Rectal smooth muscle tissue (tissue), 1 donor: ENCODE data around the gene MAPRE2.

Source experiments
- H3K27ac ChIP-seq: one replicate; pipeline ENCODE4 v1.7.0; 2013; ENCODE audit warnings: low read depth, low read length, inconsistent platforms
- H3K27me3 ChIP-seq: one replicate; pipeline ENCODE4 v1.7.0; 2013; ENCODE audit warnings: low read length; ENCODE audit not compliant: control insufficient read depth, insufficient read depth
- H3K36me3 ChIP-seq: one replicate; pipeline ENCODE4 v1.7.0; 2013; ENCODE audit warnings: low read length; ENCODE audit not compliant: control insufficient read depth, insufficient read depth
- H3K4me1 ChIP-seq: one replicate; pipeline ENCODE4 v1.7.0; 2013; ENCODE audit warnings: low read length; ENCODE audit not compliant: control insufficient read depth, insufficient read depth
- H3K4me3 ChIP-seq: one replicate; pipeline ENCODE4 v1.7.0; 2013; ENCODE audit warnings: low read length
- H3K9ac ChIP-seq: one replicate; pipeline ENCODE4 v1.7.0; 2013; ENCODE audit warnings: low read length

The MAPRE2 gene

GRCh38 chr18:35122586-35123224, 81.5 kb downstream of the MAPRE2 start:
- no peak overlapping the region for H3K27ac ChIP-seq
- H3K36me3 ChIP-seq: no peaks in the 10 kb centered on the region
- H3K27me3 ChIP-seq: no peaks in the 10 kb centered on the region
- no peak overlapping the region for H3K9ac ChIP-seq
- H3K4me1 ChIP-seq: peaks cover 17% of the 10 kb centered on the region
- H3K4me3 ChIP-seq: no peak overlapping the region

- no peak overlapping the region for H3K9ac ChIP-seq
- no peak overlapping the region for H3K4me3 ChIP-seq
- no peaks in the 10 kb centered on the region for H3K27me3 ChIP-seq
- no peak overlapping the region for H3K27ac ChIP-seq
- peaks cover under 1% of the 10 kb centered on the region for H3K36me3 ChIP-seq
- peaks cover 7% of the 10 kb centered on the region for H3K4me1 ChIP-seq
Measured at GRCh38 chr18:35123811-35124210, 82.6 kb downstream of the MAPRE2 start.

GRCh38 chr18:35127201-35127600, 86.0 kb downstream of the MAPRE2 start:
- Histone ChIP-seq H3K27me3 (no peaks in the 10 kb centered on the region), H3K27ac (no peak overlapping the region), H3K9ac (no peak overlapping the region), H3K36me3 (peaks cover 10% of the 10 kb centered on the region), H3K4me1 (no peaks in the 10 kb centered on the region), H3K4me3 (no peak overlapping the region)

DNA sequence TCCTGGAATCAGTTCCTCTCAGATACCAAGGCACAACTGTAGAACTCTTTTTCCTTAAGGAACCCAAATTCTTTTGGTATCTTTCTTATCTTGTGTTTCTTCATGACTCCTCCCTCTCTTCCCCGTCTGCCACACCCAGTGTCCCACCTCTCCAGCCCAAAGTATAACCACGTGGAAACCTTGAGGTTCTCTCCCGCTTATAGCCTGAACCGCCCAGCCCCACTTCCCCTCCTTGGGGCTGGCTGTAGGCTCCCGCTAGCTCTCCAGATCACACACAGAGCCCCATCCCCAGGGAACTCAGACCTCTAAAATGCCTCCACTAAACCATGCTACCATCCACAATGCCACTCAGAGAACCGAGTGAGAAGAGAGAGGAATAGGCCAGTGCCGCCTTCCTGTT, 87.5 kb downstream of the MAPRE2 start:
- H3K4me3 ChIP-seq: no peak overlapping the region
- H3K27ac ChIP-seq: no peak overlapping the region
- H3K36me3 ChIP-seq: peaks cover 13% of the 10 kb centered on the region
- no peaks in the 10 kb centered on the region for H3K4me1 ChIP-seq
- no peaks in the 10 kb centered on the region for H3K27me3 ChIP-seq
- no peak overlapping the region for H3K9ac ChIP-seq

GRCh38 chr18:35130236-35130635, 89.0 kb downstream of the MAPRE2 start:
- Histone ChIP-seq H3K9ac (no peak overlapping the region), H3K36me3 (peaks cover 14% of the 10 kb centered on the region), H3K27me3 (no peaks in the 10 kb centered on the region), H3K27ac (no peak overlapping the region), H3K4me1 (no peaks in the 10 kb centered on the region), H3K4me3 (no peak overlapping the region)

DNA sequence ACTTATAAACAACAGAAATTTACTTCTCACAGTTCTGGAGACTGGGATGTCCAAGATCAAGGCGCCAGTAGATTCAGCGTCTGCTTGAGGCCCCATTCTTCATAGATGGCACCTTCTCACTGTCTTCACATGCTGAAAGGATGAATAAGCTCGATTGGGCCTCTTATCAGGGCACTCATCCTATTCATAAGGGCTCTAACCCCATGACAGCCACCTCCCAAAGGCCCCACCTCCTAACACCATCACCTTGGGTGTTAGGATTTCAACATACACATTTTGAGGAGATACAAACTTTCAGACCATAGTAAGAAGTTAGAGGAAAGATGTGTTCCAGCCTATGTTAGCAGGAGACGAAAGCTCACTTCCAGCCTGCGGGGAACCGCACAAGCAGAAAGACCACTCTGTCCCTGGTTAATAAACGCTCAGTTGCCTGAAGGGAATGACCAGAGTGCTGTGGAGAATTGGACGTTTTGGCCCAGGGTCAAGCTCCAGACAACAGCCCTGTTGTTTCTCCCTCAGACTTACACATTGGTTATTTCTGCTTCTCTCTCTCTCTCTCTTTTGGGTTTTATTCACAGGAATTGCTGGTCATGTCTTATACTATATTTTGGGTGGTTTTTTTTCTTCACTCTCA, 90.3 kb downstream of the MAPRE2 start:
- Histone ChIP-seq H3K27ac (no peak overlapping the region), H3K36me3 (peaks cover 14% of the 10 kb centered on the region), H3K9ac (no peak overlapping the region), H3K4me1 (no peaks in the 10 kb centered on the region), H3K27me3 (no peaks in the 10 kb centered on the region), H3K4me3 (no peak overlapping the region)

GRCh38 chr18:35132021-35132902, 91.0 kb downstream of the MAPRE2 start:
- H3K36me3 ChIP-seq: peaks cover 14% of the 10 kb centered on the region

DNA sequence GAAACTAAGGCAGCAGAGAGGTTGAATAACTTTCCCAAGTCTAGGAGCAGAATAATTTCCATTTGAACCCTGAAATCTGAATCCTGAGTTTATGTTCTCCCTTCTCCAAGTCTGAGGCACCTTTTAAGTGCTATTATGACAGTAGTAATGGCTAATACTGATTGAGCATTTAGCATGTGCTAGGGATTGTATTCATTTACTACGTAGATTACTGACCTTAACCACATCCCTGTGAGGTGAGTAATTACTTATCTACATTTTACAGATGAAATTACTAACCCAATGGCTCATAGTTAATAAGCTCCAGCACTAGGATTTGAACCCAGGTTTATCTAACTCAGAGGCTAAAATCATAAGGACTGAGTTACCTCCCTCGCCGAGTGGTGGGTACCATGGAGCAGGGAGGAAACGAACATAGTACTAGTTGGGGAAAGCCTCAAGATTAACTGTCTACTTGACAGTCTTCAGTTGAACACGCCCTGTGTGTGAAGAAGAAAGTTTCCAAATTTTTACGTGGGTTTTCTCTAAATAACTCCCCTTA, 93.0 kb downstream of the MAPRE2 start:
- Histone ChIP-seq H3K9ac (no peak overlapping the region), H3K36me3 (peaks cover 9% of the 10 kb centered on the region), H3K4me1 (no peaks in the 10 kb centered on the region)

More at GRCh38 chr18:35132021-35132902, 91.0 kb downstream of the MAPRE2 start:
- H3K9ac ChIP-seq: no peak overlapping the region
- no peak overlapping the region for H3K27ac ChIP-seq
- no peaks in the 10 kb centered on the region for H3K27me3 ChIP-seq
- no peak overlapping the region for H3K4me3 ChIP-seq
- H3K4me1 ChIP-seq: no peaks in the 10 kb centered on the region

GRCh38 chr18:35134791-35135531, 93.7 kb downstream of the MAPRE2 start:
- H3K27me3 ChIP-seq: no peaks in the 10 kb centered on the region
- H3K4me3 ChIP-seq: no peak overlapping the region
- H3K4me1 ChIP-seq: no peaks in the 10 kb centered on the region
- no peak overlapping the region for H3K27ac ChIP-seq
- H3K36me3 ChIP-seq: peaks cover 6% of the 10 kb centered on the region
- H3K9ac ChIP-seq: no peak overlapping the region

More for the DNA sequence above, 93.0 kb downstream of the MAPRE2 start:
- Histone ChIP-seq H3K4me3 (no peak overlapping the region), H3K27me3 (no peaks in the 10 kb centered on the region), H3K27ac (no peak overlapping the region)

GRCh38 chr18:35136248-35136647, 95.0 kb downstream of the MAPRE2 start:
- Histone ChIP-seq H3K9ac (no peak overlapping the region), H3K27me3 (no peaks in the 10 kb centered on the region), H3K4me3 (no peak overlapping the region), H3K27ac (no peak overlapping the region), H3K36me3 (peaks cover 6% of the 10 kb centered on the region), H3K4me1 (no peaks in the 10 kb centered on the region)

GRCh38 chr18:35136885-35137284, 95.7 kb downstream of the MAPRE2 start:
- no peaks in the 10 kb centered on the region for H3K27me3 ChIP-seq
- H3K4me3 ChIP-seq: no peak overlapping the region
- H3K27ac ChIP-seq: no peak overlapping the region
- no peaks in the 10 kb centered on the region for H3K4me1 ChIP-seq
- H3K9ac ChIP-seq: no peak overlapping the region
- peaks cover 6% of the 10 kb centered on the region for H3K36me3 ChIP-seq

DNA sequence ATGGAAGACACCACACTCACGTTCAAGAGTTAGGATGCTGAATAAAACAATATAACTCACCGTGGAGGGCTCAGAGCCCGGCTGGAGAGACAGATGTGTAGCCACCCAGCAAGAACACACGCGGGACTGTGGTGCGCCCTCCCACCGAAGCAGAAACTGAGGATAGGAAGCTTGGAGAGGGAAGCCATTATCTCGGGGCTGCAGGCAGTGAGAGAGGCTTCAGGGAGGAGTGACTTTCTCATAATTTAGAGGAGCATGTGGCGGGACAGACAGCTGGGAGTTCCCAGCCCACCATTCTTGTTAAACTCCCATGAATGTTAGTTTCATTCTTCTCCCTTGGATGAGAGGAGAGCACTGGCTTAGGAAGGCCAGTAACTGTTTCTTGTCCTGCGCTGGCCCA, 96.4 kb downstream of the MAPRE2 start:
- Histone ChIP-seq H3K9ac (no peak overlapping the region), H3K27me3 (no peaks in the 10 kb centered on the region), H3K27ac (no peak overlapping the region), H3K4me3 (no peak overlapping the region), H3K36me3 (peaks cover 3% of the 10 kb centered on the region), H3K4me1 (no peaks in the 10 kb centered on the region)
